Liver (tissue), 9 donors: ENCODE results near the gene METRN. TPM values are rescaled to one million over a fixed set of nuclear protein-coding genes. Genes with fewer than 3 reads are reported as not detected.

Source experiments
- DNase-seq: peaks from one replicate; pipeline ENCODE4 v3.0.0-alpha.2; 2017; ENCODE audit warnings: low spot score
- H3K27ac ChIP-seq, 2 donors: one replicate each; pipeline ENCODE4 v1.7.0; 2013; ENCODE audit warnings: inconsistent platforms in 2 of 2, low read length in 2 of 2, control low read depth in 1 of 2, low read depth in 1 of 2, mild to moderate bottlenecking in 1 of 2
- H3K27me3 ChIP-seq, 4 donors: one replicate each; pipeline versions ENCODE4 v1.6.1 to v1.7.0; 2013; ENCODE audit warnings: low read length in 3 of 4, inconsistent platforms in 1 of 4, mild to moderate bottlenecking in 1 of 4, moderate library complexity in 1 of 4; ENCODE audit not compliant: control insufficient read depth in 4 of 4, insufficient read depth in 4 of 4
- H3K36me3 ChIP-seq, 4 donors: one replicate each; pipeline versions ENCODE4 v1.6.1 to v1.7.0; 2013; ENCODE audit warnings: low read length in 3 of 4, mild to moderate bottlenecking in 3 of 4, low read depth in 1 of 4, moderate library complexity in 1 of 4; ENCODE audit not compliant: control insufficient read depth in 4 of 4, insufficient read depth in 3 of 4
- H3K4me1 ChIP-seq, 4 donors: one replicate each; pipeline versions ENCODE4 v1.6.1 to v1.7.0; 2013; ENCODE audit warnings: low read length in 3 of 4, mild to moderate bottlenecking in 3 of 4, moderate library complexity in 1 of 4; ENCODE audit not compliant: control insufficient read depth in 4 of 4, insufficient read depth in 4 of 4
- H3K4me3 ChIP-seq, 3 donors: one replicate each; pipeline versions ENCODE4 v1.6.1 to v1.7.0; 2013; ENCODE audit warnings: low read length in 3 of 3, control low read depth in 1 of 3, low read depth in 1 of 3, mild to moderate bottlenecking in 1 of 3
- H3K9ac ChIP-seq, 2 donors: one replicate each; pipeline ENCODE4 v1.7.0; 2013; ENCODE audit warnings: low read length in 2 of 2, mild to moderate bottlenecking in 2 of 2, moderate library complexity in 2 of 2, control low read depth in 1 of 2, low read depth in 1 of 2
- H3K9me3 ChIP-seq, 4 donors: one replicate each; pipeline versions ENCODE4 v1.6.1 to v1.7.0; 2013; ENCODE audit warnings: low read length in 3 of 4; ENCODE audit not compliant: control insufficient read depth in 4 of 4
- ATF3 ChIP-seq: IDR thresholded peaks from 2 replicates; pipeline ENCODE4 v1.6.1; 2016; ENCODE audit warnings: antibody characterized with exemption
- CTCF ChIP-seq: fragments of 150-350 bp; IDR thresholded peaks from 2 replicates; pipeline ENCODE4 v1.5.1; 2017; ENCODE audit warnings: improper control_type of control experiment, low read depth, low read length; ENCODE audit not compliant: missing input control
- EGR1 ChIP-seq, 2 donors: IDR thresholded peaks; 2 replicates each; pipeline ENCODE4 v1.6.1; 2016 to 2018; ENCODE audit warnings: antibody characterized with exemption in 2 of 2, low read depth in 2 of 2
- FOXA1 ChIP-seq: IDR thresholded peaks from 2 replicates; pipeline ENCODE4 v1.6.1; 2016; ENCODE audit warnings: antibody characterized with exemption
- FOXA2 ChIP-seq: IDR thresholded peaks from 2 replicates; pipeline ENCODE4 v1.6.1; 2016; ENCODE audit warnings: antibody characterized with exemption
- GABPA ChIP-seq, 2 donors: IDR thresholded peaks in 1 of 2; conservative IDR thresholded peaks in 1 of 2; 2 replicates each; pipeline ENCODE4 v1.6.1; 2016; ENCODE audit warnings: antibody characterized with exemption in 2 of 2, mild to moderate bottlenecking in 1 of 2, moderate library complexity in 1 of 2
- HNF4A ChIP-seq, 2 donors: conservative IDR thresholded peaks; 2 replicates each; pipeline ENCODE4 v1.6.1; 2016; ENCODE audit warnings: antibody characterized with exemption in 2 of 2, mild to moderate bottlenecking in 2 of 2
- HNF4G ChIP-seq: IDR thresholded peaks from 2 replicates; pipeline ENCODE4 v1.6.1; 2016; ENCODE audit warnings: antibody characterized with exemption
- JUND ChIP-seq, 2 donors: IDR thresholded peaks; 2 replicates each; pipeline ENCODE4 v1.6.1; 2016; ENCODE audit warnings: antibody characterized with exemption in 2 of 2
- MAX ChIP-seq: IDR thresholded peaks from 2 replicates; pipeline ENCODE4 v1.6.1; 2016; ENCODE audit warnings: antibody characterized with exemption
- NR2F2 ChIP-seq: IDR thresholded peaks from 2 replicates; pipeline ENCODE4 v1.6.1; 2016; ENCODE audit warnings: antibody characterized with exemption
- RAD21 ChIP-seq, 2 donors: IDR thresholded peaks; 2 replicates each; pipeline ENCODE4 v1.6.1; 2016; ENCODE audit warnings: antibody characterized with exemption in 2 of 2, mild to moderate bottlenecking in 2 of 2
- REST ChIP-seq: IDR thresholded peaks from 2 replicates; pipeline ENCODE4 v1.6.1; 2016; ENCODE audit warnings: antibody characterized with exemption, mild to moderate bottlenecking
- RXRA ChIP-seq, 2 donors: IDR thresholded peaks; 2 replicates each; pipeline ENCODE4 v1.6.1; 2017 to 2018; ENCODE audit warnings: antibody characterized with exemption in 2 of 2, mild to moderate bottlenecking in 1 of 2
- SP1 ChIP-seq: IDR thresholded peaks from 2 replicates; pipeline ENCODE4 v1.6.1; 2018; ENCODE audit warnings: antibody characterized with exemption, mild to moderate bottlenecking
- TAF1 ChIP-seq: conservative IDR thresholded peaks from 2 replicates; pipeline ENCODE4 v1.6.1; 2016; ENCODE audit warnings: antibody characterized with exemption, mild to moderate bottlenecking
- YY1 ChIP-seq: IDR thresholded peaks from 2 replicates; pipeline ENCODE4 v1.6.1; 2016; ENCODE audit warnings: antibody characterized with exemption, mild to moderate bottlenecking
- ZBTB33 ChIP-seq: IDR thresholded peaks from 2 replicates; pipeline ENCODE4 v1.6.1; 2016; ENCODE audit warnings: antibody characterized with exemption
- WGBS: extraction: QIAGEN DNeasy Blood & Tissue Kit; methylation state at CpG from one replicate; pipeline ENCODE4 v1.1.7; 2013; 5-methylcytosine and 5-hydroxymethylcytosine counted together
- polyA plus RNA-seq, 2 donors: library from polyadenylated mRNA; stranded (reverse) in 1 of 2; unstranded in 1 of 2; fragments of 200-250 nt in 1 of 2; fragments of >200 nt in 1 of 2; fragmentation: Nextera tagmentation in 1 of 2; extraction: Ambion mirVana in 1 of 2; gene quantifications; one replicate each; pipeline versions ENCODE4 v1.2.1 to v1.2.3, GENCODE V29; 2013 to 2015
- total RNA-seq, 2 donors: library from RNA; depleted of rRNA; stranded (reverse); fragments of >200 nt; gene quantifications; one replicate each; pipeline ENCODE4 v1.2.3, GENCODE V29; 2014
- donor health status: healthy.
- donor health status: healthy.
- donor health status: healthy.
- donor health status: healthy.
- donor health status: healthy.

The METRN gene
- total and polyA plus RNA-seq, 4 donors = 4.6 to 22.9 (median 7.1) TPM

GRCh38 chr16:679814-680624 is 34.9 kb upstream of the METRN start, which contains the start of gene STUB1:
TSS of gene STUB1 (plus strand) at chr16:680410. CDS start at chr16:680526, 116 bp downstream.
- Histone ChIP-seq H3K27ac (peak within 1 kb of the TSS; percentile 93 to 94), H3K9me3 (no peaks in the 10 kb centered on the region), H3K9ac (peak within 1 kb of the TSS; percentile 60 to 78), H3K4me3 (peak within 1 kb of the TSS; percentile 77 to 83 (median 81)), H3K36me3 (peaks cover 8 to 14% (median 12%) of the 10 kb centered on the region in 4 donors), H3K4me1 (peaks cover 31 to 63% (median 49%) of the 10 kb centered on the region in 4 donors), H3K27me3 (no peaks in the 10 kb centered on the region)
- 1% methylated on average over 91 of the region's 91 CpGs for WGBS
- peak; percentile 96 for DNase-seq
- TF ChIP-seq RXRA (IDR thresholded peaks at IDR 0.05) (no peak), HNF4A (conservative IDR thresholded peaks at IDR 0.05) (no peak), GABPA (IDR thresholded peaks at IDR 0.05 in 1 of 2, conservative IDR thresholded peaks at IDR 0.05 in 1 of 2) (peak in 1 of 2 donors; percentile 76), SP1 (peak; percentile 30), TAF1 (no peak)

GRCh38 chr16:680625-680945 is 34.3 kb upstream of the METRN start:
- Histone ChIP-seq H3K36me3 (peaks cover 8 to 14% (median 12%) of the 10 kb centered on the region in 4 donors), H3K27me3 (no peaks in the 10 kb centered on the region), H3K9ac (peak overlapping the region; percentile 60 to 78), H3K4me1 (peaks cover 27 to 61% (median 47%) of the 10 kb centered on the region in 4 donors), H3K4me3 (peak overlapping the region; percentile 77 to 83 (median 81)), H3K27ac (peak overlapping the region; percentile 93 to 94), H3K9me3 (no peaks in the 10 kb centered on the region)
- under 1% methylated on average over 38 of the region's 38 CpGs for WGBS
- DNase-seq = no peak
- no peak for TF ChIP-seq EGR1 (IDR thresholded peaks at IDR 0.05; ENCODE audit: low read depth in 2 of 2)
- TF ChIP-seq MAX = no peak
- TF ChIP-seq RAD21 (IDR thresholded peaks at IDR 0.05) = no peak
- TF ChIP-seq GABPA (IDR thresholded peaks at IDR 0.05 in 1 of 2, conservative IDR thresholded peaks at IDR 0.05 in 1 of 2) = no peak
- TF ChIP-seq NR2F2 = no peak
- TF ChIP-seq FOXA1 = no peak
- no peak for TF ChIP-seq TAF1
- no peak for TF ChIP-seq HNF4A (conservative IDR thresholded peaks at IDR 0.05)
- no peak for TF ChIP-seq JUND (IDR thresholded peaks at IDR 0.05)
- no peak for TF ChIP-seq REST
- TF ChIP-seq HNF4G = no peak
- TF ChIP-seq RXRA (IDR thresholded peaks at IDR 0.05) = no peak
- TF ChIP-seq CTCF = no peak
- TF ChIP-seq ATF3 = no peak
- no peak for TF ChIP-seq ZBTB33
- TF ChIP-seq FOXA2 = no peak
- no peak for TF ChIP-seq SP1
- TF ChIP-seq YY1 = no peak
